ENCODE data around the gene PROC.

GRCh38 chr2:127386764-127387654 lies 31.2 kb upstream of the PROC start:
- TF ChIP-seq, protein P1, sequence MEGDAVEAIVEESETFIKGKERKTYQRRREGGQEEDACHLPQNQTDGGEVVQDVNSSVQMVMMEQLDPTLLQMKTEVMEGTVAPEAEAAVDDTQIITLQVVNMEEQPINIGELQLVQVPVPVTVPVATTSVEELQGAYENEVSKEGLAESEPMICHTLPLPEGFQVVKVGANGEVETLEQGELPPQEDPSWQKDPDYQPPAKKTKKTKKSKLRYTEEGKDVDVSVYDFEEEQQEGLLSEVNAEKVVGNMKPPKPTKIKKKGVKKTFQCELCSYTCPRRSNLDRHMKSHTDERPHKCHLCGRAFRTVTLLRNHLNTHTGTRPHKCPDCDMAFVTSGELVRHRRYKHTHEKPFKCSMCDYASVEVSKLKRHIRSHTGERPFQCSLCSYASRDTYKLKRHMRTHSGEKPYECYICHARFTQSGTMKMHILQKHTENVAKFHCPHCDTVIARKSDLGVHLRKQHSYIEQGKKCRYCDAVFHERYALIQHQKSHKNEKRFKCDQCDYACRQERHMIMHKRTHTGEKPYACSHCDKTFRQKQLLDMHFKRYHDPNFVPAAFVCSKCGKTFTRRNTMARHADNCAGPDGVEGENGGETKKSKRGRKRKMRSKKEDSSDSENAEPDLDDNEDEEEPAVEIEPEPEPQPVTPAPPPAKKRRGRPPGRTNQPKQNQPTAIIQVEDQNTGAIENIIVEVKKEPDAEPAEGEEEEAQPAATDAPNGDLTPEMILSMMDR (IDR thresholded peaks at IDR 0.05) = no peak
- TF ChIP-seq EP300 (IDR thresholded peaks at IDR 0.05; ENCODE audit: low read depth) (no peak), POLR2AphosphoS5 (IDR thresholded peaks at IDR 0.05) (peak in 1 of 3 donors; percentile 6), POLR2A (IDR thresholded peaks at IDR 0.05) (no peak)
